Loucy (cell line): Measurements from ENCODE around the gene BANP.

Experiments used
- EZH2phosphoT487 ChIP-seq: fragments of 200-600 bp; IDR thresholded peaks from 2 replicates; pipeline ENCODE4 v1.6.1; 2018; ENCODE audit warnings: antibody characterized with exemption, mild to moderate bottlenecking, moderate library complexity, borderline replicate concordance
- TF ChIP-seq, protein P1 (sequence below): fragments of 200-600 bp; sonication (generic); conservative IDR thresholded peaks from 2 replicates; pipeline ENCODE4 v1.5.1; 2014; ENCODE audit warnings: mild to moderate bottlenecking, antibody characterized with exemption, low read length

GRCh38 chr16:88066234-88066633 lies 115.0 kb downstream of the BANP start:
- TF ChIP-seq, protein P1, sequence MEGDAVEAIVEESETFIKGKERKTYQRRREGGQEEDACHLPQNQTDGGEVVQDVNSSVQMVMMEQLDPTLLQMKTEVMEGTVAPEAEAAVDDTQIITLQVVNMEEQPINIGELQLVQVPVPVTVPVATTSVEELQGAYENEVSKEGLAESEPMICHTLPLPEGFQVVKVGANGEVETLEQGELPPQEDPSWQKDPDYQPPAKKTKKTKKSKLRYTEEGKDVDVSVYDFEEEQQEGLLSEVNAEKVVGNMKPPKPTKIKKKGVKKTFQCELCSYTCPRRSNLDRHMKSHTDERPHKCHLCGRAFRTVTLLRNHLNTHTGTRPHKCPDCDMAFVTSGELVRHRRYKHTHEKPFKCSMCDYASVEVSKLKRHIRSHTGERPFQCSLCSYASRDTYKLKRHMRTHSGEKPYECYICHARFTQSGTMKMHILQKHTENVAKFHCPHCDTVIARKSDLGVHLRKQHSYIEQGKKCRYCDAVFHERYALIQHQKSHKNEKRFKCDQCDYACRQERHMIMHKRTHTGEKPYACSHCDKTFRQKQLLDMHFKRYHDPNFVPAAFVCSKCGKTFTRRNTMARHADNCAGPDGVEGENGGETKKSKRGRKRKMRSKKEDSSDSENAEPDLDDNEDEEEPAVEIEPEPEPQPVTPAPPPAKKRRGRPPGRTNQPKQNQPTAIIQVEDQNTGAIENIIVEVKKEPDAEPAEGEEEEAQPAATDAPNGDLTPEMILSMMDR, result no peak
- no peak for TF ChIP-seq EZH2phosphoT487
